Neural cell (in vitro differentiated cells): ENCODE results near the gene CLOCK. TPM values are rescaled to one million over a fixed set of nuclear protein-coding genes. Genes with fewer than 3 reads are reported as not detected.

ENCODE experiments used
- H2AFZ ChIP-seq: fragments of 200-600, 300-800 bp; sonication (generic), shearing (Covaris generic); 2 replicates; pipeline ENCODE4 v1.6.0; 2014; ENCODE audit warnings: low read depth, mild to moderate bottlenecking, antibody characterized with exemption, low read length, moderate library complexity
- H3F3A ChIP-seq: fragments of 200-600 bp; shearing (Covaris generic); 2 replicates; pipeline ENCODE4 v1.6.1; 2016; ENCODE audit warnings: mild to moderate bottlenecking, moderate library complexity, mixed read lengths, antibody characterized with exemption, low read length; ENCODE audit not compliant: insufficient read depth, poor library complexity, severe bottlenecking
- H3K27ac ChIP-seq: fragments of 200-600, 300-800 bp; sonication (generic), shearing (Covaris generic); 2 replicates; pipeline ENCODE4 v1.5.1; 2014; ENCODE audit warnings: mild to moderate bottlenecking, low read length, moderate library complexity
- H3K27me3 ChIP-seq: fragments of 300-800, 200-600 bp; sonication (generic), shearing (Covaris generic); 2 replicates; pipeline ENCODE4 v1.6.0; 2014; ENCODE audit warnings: mild to moderate bottlenecking, low read depth, low read length, moderate library complexity; ENCODE audit not compliant: insufficient read depth
- H3K36me3 ChIP-seq: fragments of 300-800, 200-600 bp; sonication (generic), shearing (Covaris generic); 2 replicates; pipeline ENCODE4 v1.5.1; 2014; ENCODE audit warnings: mild to moderate bottlenecking, antibody characterized with exemption, low read length, moderate library complexity; ENCODE audit not compliant: insufficient read depth
- H3K4me2 ChIP-seq: fragments of 300-800, 200-600 bp; sonication (generic), shearing (Covaris generic); 2 replicates; pipeline ENCODE4 v1.6.0; 2014; ENCODE audit warnings: mild to moderate bottlenecking, low read length
- H3K4me3 ChIP-seq: fragments of 300-800, 200-600 bp; sonication (generic), shearing (Covaris generic); 2 replicates; pipeline ENCODE4 v1.5.1; 2014; ENCODE audit warnings: mild to moderate bottlenecking, low read length, moderate library complexity
- H3K79me2 ChIP-seq: fragments of 200-600 bp; shearing (Covaris generic); replicated peaks from 2 replicates; pipeline ENCODE4 v1.6.0; 2014; ENCODE audit warnings: mild to moderate bottlenecking, low read length, moderate library complexity; ENCODE audit not compliant: insufficient read depth
- H3K9ac ChIP-seq: fragments of 300-800, 200-600 bp; sonication (generic), shearing (Covaris generic); 2 replicates; pipeline ENCODE4 v1.6.1; 2016; ENCODE audit warnings: mild to moderate bottlenecking, low read length, mixed read lengths
- H3K9me2 ChIP-seq: fragments of 200-600 bp; shearing (Covaris generic); 2 replicates; pipeline ENCODE4 v1.6.1; 2016; ENCODE audit warnings: mild to moderate bottlenecking, low read length, mixed read lengths; ENCODE audit not compliant: insufficient read depth
- H3K9me3 ChIP-seq: fragments of 200-600, 300-800 bp; sonication (generic), shearing (Covaris generic); 2 replicates; pipeline ENCODE4 v1.6.1; 2016; ENCODE audit warnings: mild to moderate bottlenecking, mixed run types, low read length, moderate library complexity, mixed read lengths
- H4K20me1 ChIP-seq: fragments of 200-600 bp; shearing (Covaris generic); 2 replicates; pipeline ENCODE4 v1.6.1; 2016; ENCODE audit warnings: mild to moderate bottlenecking, mixed run types; ENCODE audit not compliant: insufficient read depth
- CTCF ChIP-seq: fragments of 450-650 bp; IDR thresholded peaks from 2 replicates; pipeline ENCODE4 v1.5.1; 2014; ENCODE audit warnings: antibody characterized with exemption, mild to moderate bottlenecking, moderate library complexity; ENCODE audit not compliant: poor library complexity, severe bottlenecking
- EP300 ChIP-seq: fragments of 450-650 bp; conservative IDR thresholded peaks from 2 replicates; pipeline ENCODE4 v1.6.1; 2014; ENCODE audit warnings: antibody characterized with exemption, mild to moderate bottlenecking, moderate library complexity; ENCODE audit not compliant: poor library complexity, severe bottlenecking
- EZH2 ChIP-seq: fragments of 200-600, 300-800 bp; shearing (Covaris generic), sonication (generic); IDR thresholded peaks from 2 replicates; pipeline ENCODE4 v1.6.1; 2014; ENCODE audit warnings: antibody characterized with exemption, low read length, borderline replicate concordance, mild to moderate bottlenecking; ENCODE audit not compliant: insufficient read depth, poor library complexity, severe bottlenecking
- MXI1 ChIP-seq: fragments of 450-650 bp; conservative IDR thresholded peaks from 2 replicates; pipeline ENCODE4 v1.6.1; 2014; ENCODE audit warnings: antibody characterized with exemption, mild to moderate bottlenecking; ENCODE audit not compliant: poor library complexity, severe bottlenecking
- POLR2AphosphoS5 ChIP-seq: IDR thresholded peaks from 2 replicates; pipeline ENCODE4 v1.6.1; 2012
- RAD21 ChIP-seq: fragments of 450-650 bp; conservative IDR thresholded peaks from 2 replicates; pipeline ENCODE4 v1.6.1; 2014; ENCODE audit warnings: antibody characterized with exemption, mild to moderate bottlenecking, moderate library complexity
- REST ChIP-seq: IDR thresholded peaks from 2 replicates; pipeline ENCODE4 v1.6.1; 2012; ENCODE audit warnings: borderline replicate concordance
- SMC3 ChIP-seq: fragments of 450-650 bp; conservative IDR thresholded peaks from 2 replicates; pipeline ENCODE4 v1.6.1; 2014; ENCODE audit warnings: antibody characterized with exemption, mild to moderate bottlenecking, moderate library complexity; ENCODE audit not compliant: poor library complexity
- TAF1 ChIP-seq: IDR thresholded peaks from 2 replicates; pipeline ENCODE4 v1.6.1; 2012; ENCODE audit warnings: low read depth
- polyA plus RNA-seq: library from polyadenylated mRNA; depleted of rRNA; stranded (reverse); fragments of >200 nt; gene quantifications from 2 replicates; pipeline ENCODE4 v1.2.3, GENCODE V29; 2014

CLOCK gene
- polyA plus RNA-seq, 1 donor from 2014 or later, result 8.7 TPM

GRCh38 chr4:55447108-55447708, 99.5 kb downstream of the CLOCK start:
- TF ChIP-seq SMC3 (no peak), TAF1 (no peak), MXI1 (no peak), CTCF (no peak), REST (no peak), EZH2 (no peak)
- Histone ChIP-seq H3K4me2 (no peak overlapping the region), H2AFZ (no peak overlapping the region), H4K20me1 (no peaks in the 10 kb centered on the region), H3K4me3 (no peak overlapping the region), H3K9me2 (no peaks in the 10 kb centered on the region), H3K27me3 (no peaks in the 10 kb centered on the region), H3K27ac (no peak overlapping the region), H3K36me3 (peaks cover 13% of the 10 kb centered on the region), H3K79me2 (no peaks in the 10 kb centered on the region), H3K9ac (no peak overlapping the region), H3K9me3 (no peaks in the 10 kb centered on the region), H3F3A (no peaks in the 10 kb centered on the region)

GRCh38 chr4:55446578-55446922, 100.2 kb downstream of the CLOCK start:
- Histone ChIP-seq H3K27me3 (no peaks in the 10 kb centered on the region), H4K20me1 (no peaks in the 10 kb centered on the region), H3K4me2 (no peak overlapping the region), H3K79me2 (no peaks in the 10 kb centered on the region), H3K9me2 (no peaks in the 10 kb centered on the region), H3K9ac (no peak overlapping the region), H3F3A (no peaks in the 10 kb centered on the region), H3K27ac (no peak overlapping the region), H3K36me3 (peaks cover 9% of the 10 kb centered on the region), H3K9me3 (no peaks in the 10 kb centered on the region), H3K4me3 (no peak overlapping the region), H2AFZ (no peak overlapping the region)
- no peak for TF ChIP-seq TAF1
- TF ChIP-seq RAD21, result no peak
- TF ChIP-seq EP300, result no peak
- TF ChIP-seq MXI1, result no peak
- no peak for TF ChIP-seq POLR2AphosphoS5
- no peak for TF ChIP-seq EZH2
- no peak for TF ChIP-seq REST
- no peak for TF ChIP-seq SMC3
- no peak for TF ChIP-seq CTCF
